ENCODE results near the gene TRIL. TPM values are rescaled to one million over a fixed set of nuclear protein-coding genes. Genes with fewer than 3 reads are reported as not detected.

Gene TRIL
- total RNA-seq, 2 experiments from 2014 or later, result not detected

GRCh38 chr7:28905464-28905863 lies 52.7 kb downstream of the TRIL start:
- H3K4me1 ChIP-seq (ENCODE audit: insufficient read depth, low read length), result no peaks in the 10 kb centered on the region
- no peak overlapping the region for H3K4me3 Mint-ChIP-seq
- POLR2A ChIA-PET, result no interaction called here
- TF ChIP-seq CTCF (IDR thresholded peaks at IDR 0.05), result no peak
- no peaks in the 10 kb centered on the region for H3K4me1 Mint-ChIP-seq (ENCODE audit: low read depth)
- no peak for DNase-seq
- peaks cover 19% of the 10 kb centered on the region for H3K27me3 Mint-ChIP-seq
- H3K27ac ChIP-seq (ENCODE audit: low read depth in 1 of 2, low read length in 2 of 2), result no peak overlapping the region
- H3K36me3 ChIP-seq (ENCODE audit: insufficient read depth, low read length), result no peaks in the 10 kb centered on the region
- no peaks in the 10 kb centered on the region for H3K36me3 Mint-ChIP-seq (ENCODE audit: low read depth)
- H3K9me3 ChIP-seq (ENCODE audit: control insufficient read depth in 1 of 2, insufficient read depth in 1 of 2, low read length in 2 of 2), result no peaks in the 10 kb centered on the region
- no peak for ATAC-seq (ENCODE audit: poor library complexity)
- intact Hi-C loops (cut with DNase I, micrococcal nuclease), result no loop called here
- no peak overlapping the region for H3K27ac Mint-ChIP-seq
- H3K9me3 Mint-ChIP-seq, result no peaks in the 10 kb centered on the region
- H3K4me3 ChIP-seq (ENCODE audit: low read length), result no peak overlapping the region
- CTCF ChIA-PET, result no interaction called here
- H3K27me3 ChIP-seq (ENCODE audit: control insufficient read depth in 1 of 2, insufficient read depth in 2 of 2, low read length in 2 of 2), result peaks cover 3 to 7% of the 10 kb centered on the region in 2 experiments

GRCh38 chr7:28904578-28905048 lies 53.5 kb downstream of the TRIL start:
- Mint-ChIP-seq H3K27me3 (peaks cover 25% of the 10 kb centered on the region), H3K27ac (no peak overlapping the region), H3K4me1 (ENCODE audit: low read depth) (no peaks in the 10 kb centered on the region), H3K4me3 (no peak overlapping the region), H3K9me3 (no peaks in the 10 kb centered on the region), H3K36me3 (ENCODE audit: low read depth) (no peaks in the 10 kb centered on the region)
- intact Hi-C loops (cut with DNase I, micrococcal nuclease), result no loop called here
- TF ChIP-seq CTCF (IDR thresholded peaks at IDR 0.05), result no peak
- ChIA-PET CTCF (no interaction called here), POLR2A (no interaction called here)
- no peak overlapping the region for H3K27ac ChIP-seq (ENCODE audit: low read depth in 1 of 2, low read length in 2 of 2)
- no peaks in the 10 kb centered on the region for H3K9me3 ChIP-seq (ENCODE audit: control insufficient read depth in 1 of 2, insufficient read depth in 1 of 2, low read length in 2 of 2)
- ATAC-seq (ENCODE audit: poor library complexity) (no peak), DNase-seq (no peak)
- H3K27me3 ChIP-seq (ENCODE audit: control insufficient read depth in 1 of 2, insufficient read depth in 2 of 2, low read length in 2 of 2), result peaks cover 3 to 7% of the 10 kb centered on the region in 2 experiments
- H3K4me1 ChIP-seq (ENCODE audit: insufficient read depth, low read length), result no peaks in the 10 kb centered on the region
- no peaks in the 10 kb centered on the region for H3K36me3 ChIP-seq (ENCODE audit: insufficient read depth, low read length)
- H3K4me3 ChIP-seq (ENCODE audit: low read length), result no peak overlapping the region

- Mint-ChIP-seq H3K9me3 (no peaks in the 10 kb centered on the region), H3K4me3 (no peak overlapping the region), H3K27ac (no peak overlapping the region), H3K4me1 (ENCODE audit: low read depth) (no peaks in the 10 kb centered on the region), H3K27me3 (peaks cover 25% of the 10 kb centered on the region), H3K36me3 (ENCODE audit: low read depth) (no peaks in the 10 kb centered on the region)
- intact Hi-C loops (cut with DNase I, micrococcal nuclease), result no loop called here
- Histone ChIP-seq H3K36me3 (ENCODE audit: insufficient read depth, low read length) (no peaks in the 10 kb centered on the region), H3K9me3 (ENCODE audit: control insufficient read depth in 1 of 2, insufficient read depth in 1 of 2, low read length in 2 of 2) (no peaks in the 10 kb centered on the region), H3K27me3 (ENCODE audit: control insufficient read depth in 1 of 2, insufficient read depth in 2 of 2, low read length in 2 of 2) (peaks cover 3 to 7% of the 10 kb centered on the region in 2 experiments), H3K4me3 (ENCODE audit: low read length) (no peak overlapping the region), H3K4me1 (ENCODE audit: insufficient read depth, low read length) (no peaks in the 10 kb centered on the region), H3K27ac (ENCODE audit: low read depth in 1 of 2, low read length in 2 of 2) (no peak overlapping the region)
- ChIA-PET CTCF (no interaction called here), POLR2A (no interaction called here)
- ATAC-seq (ENCODE audit: poor library complexity) (no peak), DNase-seq (no peak)
- TF ChIP-seq CTCF (IDR thresholded peaks at IDR 0.05), result no peak
Observed at GRCh38 chr7:28903730-28904577, 54.2 kb downstream of the TRIL start.

Other genes with a start within 250 kb of the TRIL start
- 1 to 10 TPM; 3.8 to 4.5 TPM for gene CPVL, start 188.2 kb upstream of the TRIL start, total RNA-seq
- 1 to 10 TPM; 2.1 to 3.5 TPM for gene CHN2, start 236.4 kb upstream of the TRIL start, total RNA-seq